GM18502 (cell line): ENCODE results near the gene BACH1.
"Not testable (repeated sequence)": the region's sequence is repeated elsewhere in the genome, so short reads cannot be mapped to it uniquely, and the experiment has no call there.

ENCODE experiments used
- ATAC-seq: cut with Tn5 transposase; IDR thresholded peaks from one replicate; pipeline ENCODE4 v1.9.1; 2021; ENCODE audit warnings: mild to moderate bottlenecking; ENCODE audit not compliant: unreplicated experiment, poor library complexity

BACH1 gene

GRCh38 chr21:29338256-29338655, 39.5 kb downstream of the BACH1 start:
- no peak for ATAC-seq

DNA sequence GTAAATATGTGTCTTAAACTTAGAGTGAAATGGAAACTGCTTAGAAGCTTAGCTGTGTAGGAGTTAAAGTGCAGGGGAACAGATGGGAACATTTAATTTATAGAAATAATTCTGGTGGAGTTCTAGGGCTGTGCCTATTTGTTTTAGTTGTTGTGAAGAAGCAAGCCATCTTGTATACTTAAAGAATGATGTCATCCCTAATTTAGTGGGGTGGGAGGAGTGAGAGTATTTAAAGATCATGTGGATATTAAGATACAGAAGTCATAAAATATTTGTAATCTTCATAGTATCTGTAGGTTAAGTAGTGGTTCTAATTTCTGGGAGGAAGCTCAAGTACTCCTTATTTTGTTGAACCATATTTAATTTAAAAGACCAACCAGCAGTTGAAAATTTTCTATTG, 41.5 kb downstream of the BACH1 start:
- no peak for ATAC-seq

DNA sequence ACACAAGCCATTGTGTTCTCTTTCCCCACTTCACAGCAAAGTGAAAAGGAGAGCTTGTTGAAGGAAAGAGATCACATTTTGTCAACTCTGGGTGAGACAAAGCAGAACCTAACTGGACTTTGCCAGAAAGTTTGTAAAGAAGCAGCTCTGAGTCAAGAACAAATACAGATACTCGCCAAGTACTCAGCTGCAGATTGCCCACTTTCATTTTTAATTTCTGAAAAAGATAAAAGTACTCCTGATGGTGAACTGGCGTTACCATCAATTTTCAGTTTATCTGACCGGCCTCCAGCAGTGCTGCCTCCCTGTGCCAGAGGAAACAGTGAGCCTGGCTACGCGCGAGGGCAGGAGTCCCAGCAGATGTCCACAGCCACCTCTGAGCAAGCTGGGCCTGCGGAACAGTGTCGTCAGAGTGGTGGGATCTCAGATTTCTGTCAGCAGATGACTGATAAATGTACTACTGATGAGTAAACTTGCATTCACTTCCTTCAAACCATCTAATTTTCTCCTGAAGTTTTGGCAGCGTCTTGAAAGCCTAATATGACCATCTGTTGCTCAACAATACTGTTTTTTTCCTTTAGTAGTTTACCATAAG, 43.7 kb downstream of the BACH1 start:
- ATAC-seq = peak; percentile 78

- ATAC-seq = no peak
Observed at GRCh38 chr21:29343519-29343918, 44.8 kb downstream of the BACH1 start.

DNA sequence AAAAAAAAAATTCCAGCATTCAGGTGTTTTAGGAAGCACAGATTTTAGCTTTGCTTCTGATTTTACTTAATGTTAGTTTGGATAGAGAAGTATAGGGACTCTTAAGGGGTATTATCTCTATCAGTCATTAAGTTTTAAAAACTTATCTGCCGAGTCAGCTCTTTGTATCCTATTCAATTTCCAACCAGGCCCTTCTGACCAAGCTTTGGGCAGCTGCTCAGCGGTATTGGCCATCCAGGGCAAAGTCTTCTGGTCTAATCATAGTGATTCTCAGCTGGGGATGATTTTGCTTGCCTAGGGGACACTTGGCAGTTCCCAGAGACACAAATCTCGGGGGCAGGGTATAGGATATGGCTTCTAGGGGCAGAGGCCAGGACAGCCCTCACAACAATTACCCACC, 47.6 kb downstream of the BACH1 start:
- ATAC-seq = no peak

GRCh38 chr21:29346771-29347170, 48.0 kb downstream of the BACH1 start:
- ATAC-seq = no peak

- no peak for ATAC-seq
Observed at GRCh38 chr21:29347274-29347681, 48.6 kb downstream of the BACH1 start.

GRCh38 chr21:29349702-29350101, 51.0 kb downstream of the BACH1 start:
- ATAC-seq = no peak

GRCh38 chr21:29350246-29350779, 51.6 kb downstream of the BACH1 start:
- ATAC-seq = no peak

GRCh38 chr21:29351691-29352090, 53.0 kb downstream of the BACH1 start:
- ATAC-seq = no peak

DNA sequence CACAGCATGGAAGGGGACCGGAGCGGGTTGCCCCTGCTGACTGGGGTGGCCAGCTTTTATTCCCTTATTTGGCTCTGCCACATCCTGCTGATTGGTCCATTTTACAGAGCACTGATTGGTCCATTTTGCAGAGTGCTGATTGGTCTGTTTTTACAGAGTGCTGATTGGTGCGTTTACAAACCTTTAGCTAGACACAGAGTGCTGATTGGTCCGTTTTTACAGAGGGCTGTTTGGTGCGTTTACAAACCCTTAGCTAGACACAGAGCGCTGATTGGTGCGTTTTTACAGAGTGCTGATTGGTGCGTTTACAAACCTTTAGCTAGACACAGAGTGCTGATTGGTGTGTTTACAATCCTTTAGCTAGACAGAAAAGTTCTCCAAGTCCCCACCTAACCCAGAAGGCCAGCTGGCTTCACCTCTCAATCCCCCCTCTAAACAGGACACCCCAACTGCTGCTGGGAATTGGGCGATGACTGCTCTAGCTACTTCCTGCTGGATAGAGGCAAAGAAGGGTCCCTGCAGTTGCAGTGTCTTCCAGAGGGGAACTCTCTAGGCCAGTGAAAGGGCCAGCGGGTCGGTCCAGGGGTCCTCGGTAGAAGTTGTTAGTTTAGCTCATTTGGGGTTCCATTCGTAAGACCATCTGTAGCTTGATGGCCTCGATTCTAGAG, 56.5 kb downstream of the BACH1 start:
- ATAC-seq = not testable (repeated sequence)

DNA sequence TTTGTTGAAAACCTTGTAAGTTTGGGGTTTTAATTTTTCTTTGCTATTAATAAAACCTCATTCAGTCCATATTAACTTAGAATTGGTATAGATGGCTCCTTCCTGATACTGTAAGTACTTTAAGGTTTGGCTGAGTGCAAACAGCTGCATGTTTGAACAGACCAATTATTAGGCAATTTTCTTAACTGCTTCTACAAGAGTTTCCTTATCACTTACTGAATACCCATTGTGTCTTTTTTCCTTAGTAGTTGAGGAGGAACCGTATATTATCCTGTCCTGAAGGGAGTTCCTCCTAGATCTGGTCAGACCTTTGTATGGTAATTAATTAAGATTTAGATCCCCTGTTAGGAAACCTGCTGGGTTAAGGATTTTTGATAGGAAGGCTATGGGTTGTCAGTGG, 57.6 kb downstream of the BACH1 start:
- ATAC-seq = not testable (repeated sequence)

- ATAC-seq = not testable (repeated sequence)
Observed at GRCh38 chr21:29356810-29357209, 58.1 kb downstream of the BACH1 start.

DNA sequence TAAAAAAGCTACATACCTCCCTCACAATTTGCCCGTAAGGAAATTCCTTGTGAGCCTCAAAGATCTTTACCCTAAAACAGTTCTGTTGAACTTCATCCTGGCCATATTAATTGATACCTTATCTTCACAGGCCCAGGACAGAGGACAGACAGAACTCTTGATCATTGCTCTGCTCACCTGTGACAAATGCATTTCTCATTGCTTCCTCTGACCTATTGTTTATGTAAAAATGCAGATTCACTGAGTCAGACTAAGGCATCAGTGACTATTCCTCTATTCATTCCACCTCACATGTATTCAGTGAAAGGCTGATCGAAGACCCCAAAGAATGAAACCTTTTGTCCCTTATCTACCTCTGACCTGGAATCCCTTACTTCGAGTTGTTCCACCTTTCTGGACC, 61.0 kb downstream of the BACH1 start:
- ATAC-seq = no peak

DNA sequence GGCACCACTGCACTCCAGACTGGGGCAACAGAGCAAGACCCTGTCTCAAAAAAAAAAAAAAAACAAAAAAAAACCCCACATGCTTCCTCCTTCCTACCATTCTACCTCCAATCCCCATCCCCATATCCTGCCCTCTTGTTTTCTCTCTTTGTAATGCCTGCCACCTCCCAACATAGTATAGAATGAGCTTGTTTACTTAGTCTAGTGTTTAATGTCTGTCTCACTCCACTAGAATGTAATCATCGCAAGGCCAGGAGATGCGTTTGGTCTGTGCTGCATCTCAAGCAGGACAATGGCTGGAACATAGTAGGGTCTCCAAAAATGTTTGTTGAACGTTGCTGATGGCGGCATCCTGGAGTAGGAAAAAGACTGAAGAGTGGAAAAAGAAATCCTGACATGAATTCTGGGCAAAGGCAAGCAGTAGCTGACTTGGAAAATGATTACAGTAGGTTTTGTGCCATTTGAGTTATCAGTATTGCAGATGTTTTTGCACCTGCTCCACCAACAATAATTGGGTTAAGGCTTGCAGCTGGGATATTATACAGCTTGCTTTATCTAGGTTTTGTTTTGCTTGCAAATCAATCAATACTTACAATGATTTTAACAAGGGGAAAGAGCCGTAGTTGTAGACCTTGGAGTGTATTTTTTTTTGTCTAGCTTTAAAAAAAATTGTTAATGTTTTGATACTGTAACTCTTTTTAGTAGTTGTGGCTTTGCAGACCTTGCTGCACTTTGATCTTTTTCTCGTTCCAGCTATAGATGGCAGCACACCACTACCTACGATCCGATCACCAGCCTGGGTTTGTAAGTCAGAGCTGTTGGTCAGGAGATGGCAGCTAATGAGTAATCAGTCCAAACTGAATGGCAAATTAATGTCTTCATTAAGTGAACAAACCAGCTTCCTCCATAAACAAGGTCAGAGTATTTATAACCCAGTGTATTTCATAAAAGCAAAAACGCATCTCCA, 62.4 kb downstream of the BACH1 start:
- no peak for ATAC-seq

- no peak for ATAC-seq
Observed at GRCh38 chr21:29362758-29363157, 64.0 kb downstream of the BACH1 start.

DNA sequence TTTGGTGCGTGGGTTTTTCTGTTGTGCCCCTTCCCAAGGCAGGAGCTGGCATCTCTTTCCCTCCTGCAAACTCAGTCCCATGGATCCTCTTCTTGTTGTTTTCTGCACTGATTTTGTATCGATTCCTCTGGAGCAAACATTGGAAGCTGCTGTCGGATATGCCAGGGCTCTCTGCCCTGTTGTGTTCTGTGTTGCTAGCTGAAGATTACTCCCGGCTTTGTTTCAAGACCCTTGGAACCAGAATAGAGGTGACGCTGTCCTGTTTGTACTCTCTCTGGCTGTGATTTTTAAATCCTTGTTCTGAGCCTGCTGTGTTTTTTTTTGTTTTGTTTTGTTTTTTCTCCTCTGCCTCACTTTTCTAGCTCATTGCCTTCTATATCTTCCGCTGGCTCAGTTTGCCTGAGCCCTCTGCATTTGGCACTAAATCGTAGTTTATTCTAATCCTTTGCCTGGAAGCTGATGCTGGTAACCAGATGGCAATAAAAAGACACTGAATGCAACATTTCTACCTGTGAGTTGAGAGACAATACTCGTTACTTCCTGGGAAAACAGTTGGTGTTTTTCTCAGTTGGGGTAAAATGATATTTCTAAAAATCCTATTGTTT, 67.0 kb downstream of the BACH1 start:
- ATAC-seq = no peak

DNA sequence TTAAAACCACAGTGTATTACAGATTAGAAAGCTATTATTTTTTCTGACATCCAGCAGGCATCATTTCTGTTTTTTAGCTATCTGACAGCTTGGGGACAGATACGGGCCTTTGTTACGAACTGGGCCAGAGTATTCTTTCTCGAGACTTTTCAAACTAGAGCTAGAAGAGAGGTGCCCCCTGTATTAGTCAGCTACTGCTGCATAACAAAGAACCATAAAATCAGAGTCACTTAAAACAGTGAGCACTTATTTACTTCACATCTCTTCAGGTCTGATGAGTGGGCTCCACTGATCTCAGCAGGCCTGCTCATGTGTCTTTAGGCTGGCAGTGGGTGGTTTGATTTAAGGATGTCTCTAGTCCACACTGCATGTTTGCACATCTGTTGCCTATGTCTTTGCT, 67.8 kb downstream of the BACH1 start:
- no peak for ATAC-seq

DNA sequence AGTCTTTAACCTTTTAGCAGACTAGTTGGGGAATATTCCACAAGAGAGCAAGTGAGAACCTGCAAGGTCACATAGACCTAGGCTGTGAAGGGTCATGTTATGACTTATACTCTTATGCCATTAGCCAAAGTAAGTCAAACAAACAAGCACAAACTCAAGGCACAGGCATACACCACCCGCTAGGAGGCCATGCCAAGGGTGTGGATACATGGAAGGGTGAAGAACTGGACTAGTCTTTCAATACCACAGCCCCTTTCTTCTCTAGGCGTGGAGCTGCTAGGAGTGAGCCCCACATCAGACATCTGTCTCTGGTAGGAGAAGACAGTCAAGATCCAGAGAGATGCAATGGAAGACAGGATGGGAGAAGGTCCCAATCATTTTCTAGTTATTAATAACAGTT, 68.6 kb downstream of the BACH1 start:
- no peak for ATAC-seq

GRCh38 chr21:29368906-29369305, 70.2 kb downstream of the BACH1 start:
- no peak for ATAC-seq

DNA sequence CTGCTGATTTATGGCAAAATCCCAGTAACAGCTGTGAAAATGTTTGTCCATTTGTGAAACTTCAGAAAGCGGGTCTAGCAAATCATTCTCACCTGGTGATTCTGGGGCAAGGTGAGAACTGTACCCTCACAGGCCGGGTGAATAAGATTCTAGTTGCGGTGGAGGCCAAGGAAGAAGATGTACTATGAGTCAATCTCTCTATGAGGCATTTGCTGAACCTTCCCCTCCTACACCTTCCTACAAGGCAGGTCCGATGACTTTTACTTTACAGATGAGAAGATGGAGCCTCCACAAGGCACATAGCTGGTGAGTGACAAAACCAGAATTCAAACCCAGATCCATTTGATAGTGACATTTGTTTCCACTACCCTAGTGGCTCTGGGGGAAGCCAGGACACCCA, 72.7 kb downstream of the BACH1 start:
- no peak for ATAC-seq
